ENCODE data around the gene LMCD1.

DNA sequence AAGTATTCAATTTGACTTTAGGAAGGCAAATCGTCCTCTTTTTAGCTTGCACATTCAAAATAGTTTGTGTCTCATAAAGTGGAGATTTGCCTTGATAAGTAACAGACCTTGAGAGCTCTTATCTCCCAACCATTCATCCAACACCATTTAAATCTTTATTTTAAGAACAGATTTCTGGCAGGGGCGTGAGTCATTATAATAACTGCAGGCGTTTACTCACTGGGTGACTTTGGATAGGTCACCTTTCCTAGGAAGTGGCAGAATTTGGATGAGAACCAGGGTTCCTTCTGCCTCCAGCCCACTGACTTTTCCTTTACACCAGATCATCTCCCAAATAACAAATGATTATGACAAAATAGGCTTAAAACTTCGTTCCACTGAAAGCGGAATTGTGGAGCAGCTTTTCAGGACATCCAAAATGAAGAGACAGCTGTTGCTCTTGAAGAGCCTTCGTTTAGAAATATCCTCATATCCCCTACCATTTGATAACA is 5.0 kb downstream of the LMCD1 start:
- TF ChIP-seq, protein P1, sequence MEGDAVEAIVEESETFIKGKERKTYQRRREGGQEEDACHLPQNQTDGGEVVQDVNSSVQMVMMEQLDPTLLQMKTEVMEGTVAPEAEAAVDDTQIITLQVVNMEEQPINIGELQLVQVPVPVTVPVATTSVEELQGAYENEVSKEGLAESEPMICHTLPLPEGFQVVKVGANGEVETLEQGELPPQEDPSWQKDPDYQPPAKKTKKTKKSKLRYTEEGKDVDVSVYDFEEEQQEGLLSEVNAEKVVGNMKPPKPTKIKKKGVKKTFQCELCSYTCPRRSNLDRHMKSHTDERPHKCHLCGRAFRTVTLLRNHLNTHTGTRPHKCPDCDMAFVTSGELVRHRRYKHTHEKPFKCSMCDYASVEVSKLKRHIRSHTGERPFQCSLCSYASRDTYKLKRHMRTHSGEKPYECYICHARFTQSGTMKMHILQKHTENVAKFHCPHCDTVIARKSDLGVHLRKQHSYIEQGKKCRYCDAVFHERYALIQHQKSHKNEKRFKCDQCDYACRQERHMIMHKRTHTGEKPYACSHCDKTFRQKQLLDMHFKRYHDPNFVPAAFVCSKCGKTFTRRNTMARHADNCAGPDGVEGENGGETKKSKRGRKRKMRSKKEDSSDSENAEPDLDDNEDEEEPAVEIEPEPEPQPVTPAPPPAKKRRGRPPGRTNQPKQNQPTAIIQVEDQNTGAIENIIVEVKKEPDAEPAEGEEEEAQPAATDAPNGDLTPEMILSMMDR (IDR thresholded peaks at IDR 0.05; ENCODE audit: borderline replicate concordance, extremely low read depth, low read length, poor library complexity, severe bottlenecking): no peak
- TF ChIP-seq EZH2 (IDR thresholded peaks at IDR 0.05; ENCODE audit: borderline replicate concordance, low read depth, low read length, severe bottlenecking): no peak
